HG03025 (cell line): Measurements from ENCODE around the gene CCDC136.

Source experiments
- ATAC-seq: cut with Tn5 transposase; IDR thresholded peaks from one replicate; pipeline ENCODE4 v1.9.1; 2021; ENCODE audit warnings: mild to moderate bottlenecking, moderate library complexity; ENCODE audit not compliant: unreplicated experiment, low FRiP score

The CCDC136 gene

DNA sequence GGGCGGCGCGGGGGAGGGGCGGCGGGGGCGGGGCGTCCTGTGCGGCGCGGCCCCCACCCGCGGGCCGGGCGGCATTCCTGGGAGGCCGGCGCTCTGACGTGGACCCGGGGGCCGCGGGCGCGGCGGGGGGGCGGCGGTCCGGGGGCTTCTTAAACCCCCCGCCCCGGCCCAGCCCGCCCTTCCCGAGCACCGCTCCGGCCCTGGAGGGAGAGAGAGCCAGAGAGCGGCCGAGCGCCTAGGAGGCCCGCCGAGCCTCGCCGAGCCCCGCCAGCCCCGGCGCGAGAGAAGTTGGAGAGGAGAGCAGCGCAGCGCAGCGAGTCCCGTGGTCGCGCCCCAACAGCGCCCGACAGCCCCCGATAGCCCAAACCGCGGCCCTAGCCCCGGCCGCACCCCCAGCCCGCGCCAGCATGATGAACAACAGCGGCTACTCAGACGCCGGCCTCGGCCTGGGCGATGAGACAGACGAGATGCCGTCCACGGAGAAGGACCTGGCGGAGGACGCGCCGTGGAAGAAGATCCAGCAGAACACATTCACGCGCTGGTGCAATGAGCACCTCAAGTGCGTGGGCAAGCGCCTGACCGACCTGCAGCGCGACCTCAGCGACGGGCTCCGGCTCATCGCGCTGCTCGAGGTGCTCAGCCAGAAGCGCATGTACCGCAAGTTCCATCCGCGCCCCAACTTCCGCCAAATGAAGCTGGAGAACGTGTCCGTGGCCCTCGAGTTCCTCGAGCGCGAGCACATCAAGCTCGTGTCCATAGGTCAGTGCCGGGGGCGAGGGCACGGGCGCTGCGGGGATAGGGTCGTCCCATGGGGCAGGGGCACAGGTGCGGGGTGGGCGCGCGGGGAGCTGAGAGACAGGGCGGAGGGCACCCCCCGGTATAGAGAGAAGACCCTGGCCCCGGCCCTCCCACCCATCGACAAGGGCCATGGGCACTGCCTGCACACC is 38.7 kb downstream of the CCDC136 start, which contains the start of gene FLNC:
TSS of gene FLNC (plus strand) at position 176 of the 947 bp plus-strand sequence. CDS start at position 408, 232 bp downstream.
- ATAC-seq, result no peak

GRCh38 chr7:128831178-128831993 is 39.6 kb downstream of the CCDC136 start:
- no peak for ATAC-seq

GRCh38 chr7:128831994-128832879 is 40.5 kb downstream of the CCDC136 start:
- ATAC-seq, result no peak

DNA sequence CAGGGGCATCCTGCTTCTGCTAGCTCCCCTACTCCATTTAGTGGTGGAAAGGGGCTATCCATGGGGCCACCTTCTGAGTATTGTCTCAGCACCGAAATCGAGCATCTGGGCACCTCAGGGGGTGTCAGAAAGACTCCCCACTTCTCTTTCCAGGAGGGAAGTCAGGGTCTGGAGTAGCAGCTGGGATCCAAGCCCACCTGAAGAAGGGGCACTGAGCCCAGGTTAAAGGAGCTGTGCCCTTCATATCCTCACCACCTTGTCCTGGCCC is 41.0 kb downstream of the CCDC136 start:
- no peak for ATAC-seq

DNA sequence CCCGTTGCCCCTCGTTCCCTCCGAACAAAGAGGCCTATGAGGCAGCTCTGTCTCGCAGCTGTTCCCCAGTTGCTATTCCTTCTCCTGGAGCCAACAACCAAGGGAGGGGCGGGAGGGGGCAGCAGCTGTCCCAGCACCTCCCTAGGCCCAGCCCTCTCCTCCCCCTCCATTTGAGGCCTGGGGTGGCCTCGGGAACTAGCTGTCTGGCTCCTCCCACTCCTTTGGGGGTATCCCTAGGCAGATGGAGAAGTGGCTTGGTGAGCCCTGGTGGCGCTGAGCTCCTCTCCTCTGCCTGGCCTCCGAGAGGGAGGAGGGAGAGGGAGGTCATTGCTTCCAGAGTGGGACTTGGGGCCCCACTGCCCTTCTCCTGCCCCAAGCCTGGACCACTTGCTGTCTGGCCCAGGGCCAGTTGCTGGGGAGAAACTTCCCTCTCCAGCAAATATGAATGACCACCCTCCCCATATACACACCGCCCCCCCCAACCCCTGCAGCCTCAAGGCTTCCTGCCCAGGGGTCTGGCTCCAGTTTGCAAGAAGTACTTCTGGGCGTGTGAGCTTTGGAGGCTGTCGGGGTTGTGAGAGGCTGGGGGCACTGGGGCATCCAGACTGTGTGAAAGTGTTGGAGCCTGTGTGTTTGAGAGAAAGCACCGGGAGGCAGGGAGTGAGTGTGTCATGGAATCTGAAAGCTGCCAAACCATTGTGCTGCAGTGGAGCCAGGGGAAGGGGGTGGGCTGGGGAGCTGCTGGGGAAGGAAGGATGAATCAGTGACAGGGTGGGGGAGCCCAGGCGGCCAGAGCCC is 41.6 kb downstream of the CCDC136 start:
- ATAC-seq, result no peak

- ATAC-seq, result no peak
Measured at GRCh38 chr7:128833946-128834325, 42.2 kb downstream of the CCDC136 start.

DNA sequence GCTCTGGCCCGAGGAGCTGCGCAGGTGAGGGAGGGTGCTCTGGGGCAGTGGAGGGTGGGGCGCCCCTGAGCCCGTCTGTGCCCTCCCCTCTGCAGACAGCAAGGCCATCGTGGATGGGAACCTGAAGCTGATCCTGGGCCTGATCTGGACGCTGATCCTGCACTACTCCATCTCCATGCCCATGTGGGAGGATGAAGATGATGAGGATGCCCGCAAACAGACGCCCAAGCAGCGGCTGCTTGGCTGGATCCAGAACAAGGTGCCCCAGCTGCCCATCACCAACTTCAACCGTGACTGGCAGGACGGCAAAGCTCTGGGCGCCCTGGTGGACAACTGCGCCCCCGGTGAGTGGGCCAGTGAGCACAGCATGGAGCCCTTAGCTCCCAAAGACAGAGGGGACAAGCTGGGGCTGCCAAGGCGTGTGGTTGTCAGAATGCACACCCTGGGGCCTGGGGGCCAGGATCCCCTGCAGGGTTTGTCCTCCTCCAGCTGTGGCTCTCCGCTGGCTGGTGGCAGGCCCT is 43.5 kb downstream of the CCDC136 start:
- no peak for ATAC-seq

GRCh38 chr7:128835790-128836641 is 44.2 kb downstream of the CCDC136 start:
- no peak for ATAC-seq

GRCh38 chr7:128836729-128837348 is 45.1 kb downstream of the CCDC136 start:
- no peak for ATAC-seq

DNA sequence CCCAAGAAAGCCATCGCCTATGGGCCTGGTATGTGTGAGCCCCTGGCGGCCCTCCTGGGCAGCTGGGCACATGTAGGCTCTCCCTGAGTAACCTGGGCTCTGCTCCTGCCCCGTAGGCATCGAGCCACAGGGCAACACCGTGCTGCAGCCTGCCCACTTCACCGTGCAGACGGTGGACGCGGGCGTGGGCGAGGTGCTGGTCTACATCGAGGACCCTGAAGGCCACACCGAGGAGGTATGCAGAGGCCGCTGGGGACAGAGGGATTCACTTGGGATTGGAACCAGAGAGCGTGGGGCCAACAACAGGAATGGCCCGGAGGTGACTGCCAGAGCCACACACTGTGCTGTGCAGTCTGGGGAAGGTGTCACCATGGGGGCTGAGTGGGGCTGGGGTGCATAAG is 45.8 kb downstream of the CCDC136 start:
- ATAC-seq, result no peak

DNA sequence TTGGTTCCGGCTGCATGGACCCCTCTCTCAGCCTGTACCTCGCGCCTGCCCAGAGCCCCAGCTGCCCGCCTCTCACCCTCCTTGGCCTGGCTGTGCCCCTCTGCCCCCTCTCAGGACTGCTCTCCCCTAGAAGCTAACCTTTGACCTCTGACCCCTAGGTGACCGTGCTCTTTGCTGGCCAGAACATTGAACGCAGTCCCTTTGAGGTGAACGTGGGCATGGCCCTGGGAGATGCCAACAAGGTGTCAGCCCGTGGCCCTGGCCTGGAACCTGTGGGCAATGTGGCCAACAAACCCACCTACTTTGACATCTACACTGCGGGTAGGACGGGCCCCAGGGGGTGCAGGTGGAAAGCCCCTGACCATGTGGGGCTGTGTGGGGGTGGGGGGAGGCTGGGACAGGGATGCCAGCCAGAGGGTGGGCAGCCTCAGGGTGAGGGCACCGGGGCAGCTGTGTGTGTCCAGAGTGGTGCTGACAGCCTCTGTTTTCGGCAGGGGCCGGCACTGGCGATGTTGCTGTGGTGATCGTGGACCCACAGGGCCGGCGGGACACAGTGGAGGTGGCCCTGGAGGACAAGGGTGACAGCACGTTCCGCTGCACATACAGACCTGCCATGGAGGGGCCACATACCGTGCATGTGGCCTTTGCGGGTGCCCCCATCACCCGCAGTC is 46.5 kb downstream of the CCDC136 start:
- no peak for ATAC-seq

GRCh38 chr7:128838981-128839731 is 47.4 kb downstream of the CCDC136 start:
- no peak for ATAC-seq

DNA sequence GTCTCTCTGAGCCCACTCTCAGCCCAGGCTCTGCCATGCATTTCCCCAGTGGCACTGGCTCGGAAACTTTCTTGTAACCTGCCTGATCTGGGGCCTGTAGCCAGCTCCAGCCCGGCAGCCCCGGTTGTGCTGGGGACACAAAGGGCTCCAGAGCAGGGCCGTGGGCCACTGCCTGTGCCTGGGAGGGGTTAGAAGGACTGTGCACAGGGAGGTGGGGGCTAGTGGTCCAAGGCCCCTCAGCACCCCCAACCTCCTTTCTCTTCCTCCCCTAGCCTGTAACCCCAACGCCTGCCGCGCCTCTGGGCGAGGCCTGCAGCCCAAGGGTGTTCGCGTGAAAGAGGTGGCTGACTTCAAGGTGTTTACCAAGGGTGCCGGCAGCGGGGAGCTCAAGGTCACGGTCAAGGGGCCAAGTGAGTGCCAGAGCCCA is 48.0 kb downstream of the CCDC136 start:
- ATAC-seq, result no peak

DNA sequence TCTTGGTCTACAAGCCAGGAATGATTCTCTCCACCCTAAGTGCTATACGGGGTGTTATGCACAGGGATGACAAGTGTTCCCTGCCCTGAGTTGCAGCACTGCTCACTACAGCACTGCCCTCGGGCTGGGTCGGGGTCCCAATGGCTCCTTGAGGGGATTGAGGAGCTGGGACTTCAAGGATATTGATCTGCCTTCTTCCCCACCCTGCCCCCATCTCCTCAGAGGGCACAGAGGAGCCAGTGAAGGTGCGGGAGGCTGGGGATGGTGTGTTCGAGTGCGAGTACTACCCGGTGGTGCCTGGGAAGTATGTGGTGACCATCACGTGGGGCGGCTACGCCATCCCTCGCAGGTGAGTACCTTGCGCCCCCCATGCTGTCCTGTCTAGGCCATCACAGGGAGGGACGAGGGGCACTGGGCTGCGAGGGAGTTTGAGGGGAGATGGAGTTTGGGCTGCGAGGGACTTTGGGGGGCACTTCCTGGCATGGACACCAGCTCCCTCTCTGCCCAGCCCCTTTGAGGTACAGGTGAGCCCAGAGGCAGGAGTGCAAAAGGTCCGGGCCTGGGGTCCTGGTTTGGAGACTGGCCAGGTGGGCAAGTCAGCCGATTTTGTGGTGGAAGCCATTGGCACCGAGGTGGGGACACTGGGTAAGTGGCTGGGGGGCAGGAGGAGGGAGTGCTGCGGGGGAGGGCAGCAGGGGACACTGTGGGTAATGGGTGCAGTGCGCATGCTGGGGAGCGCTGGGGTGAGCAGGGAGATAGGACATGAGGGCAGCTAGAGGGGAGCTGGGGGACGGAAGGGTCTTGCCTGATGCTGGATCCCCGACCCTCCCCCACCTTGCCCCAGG is 48.8 kb downstream of the CCDC136 start:
- ATAC-seq, result no peak

- ATAC-seq, result no peak
Measured at GRCh38 chr7:128841171-128841690, 49.5 kb downstream of the CCDC136 start.
